Sigmoid colon (tissue), 7 donors: ENCODE results near the gene TMEM138. TPM values are rescaled to one million over a fixed set of nuclear protein-coding genes. Genes with fewer than 3 reads are reported as not detected.
"Not testable (repeated sequence)": the region's sequence is repeated elsewhere in the genome, so short reads cannot be mapped to it uniquely, and the experiment has no call there.

Source experiments
- DNase-seq: peaks from one replicate; pipeline ENCODE4 v3.0.0-alpha.2; 2019
- H3K27ac ChIP-seq, 4 donors: fragments of 200-600 bp; sonication (generic); one replicate each; pipeline ENCODE4 v1.5.1; 2016 to 2019; ENCODE audit warnings: mild to moderate bottlenecking in 1 of 4
- H3K27me3 ChIP-seq, 3 donors: fragments of 200-600 bp; sonication (generic); one replicate each; pipeline ENCODE4 v1.5.1; 2019; ENCODE audit warnings: mild to moderate bottlenecking in 1 of 3
- H3K36me3 ChIP-seq, 4 donors: fragments of 200-600 bp; sonication (generic); one replicate each; pipeline ENCODE4 v1.5.1; 2016 to 2019
- H3K4me1 ChIP-seq, 4 donors: fragments of 200-600 bp; sonication (generic); one replicate each; pipeline ENCODE4 v1.5.1; 2017 to 2019
- H3K4me3 ChIP-seq, 4 donors: fragments of 200-600 bp; sonication (generic); one replicate each; pipeline ENCODE4 v1.5.1; 2017 to 2019; ENCODE audit warnings: mild to moderate bottlenecking in 2 of 4, moderate library complexity in 1 of 4
- H3K9me3 ChIP-seq, 4 donors: fragments of 200-600 bp in 3 of 4; sonication (generic) in 3 of 4; one replicate each; pipeline versions ENCODE4 v1.5.1 to v1.6.1; 2013 to 2019
- EP300 ChIP-seq, 4 donors: sonication (generic); formaldehyde crosslinking; IDR thresholded peaks; one replicate each; pipeline ENCODE4 v1.6.1; 2017; ENCODE audit warnings: antibody characterized with exemption in 4 of 4
- POLR2A ChIP-seq, 2 donors: fragments of 450-650 bp; IDR thresholded peaks; one replicate each; pipeline ENCODE4 v1.6.1; 2016; ENCODE audit warnings: antibody characterized with exemption in 2 of 2, mild to moderate bottlenecking in 2 of 2, moderate library complexity in 2 of 2
- POLR2AphosphoS5 ChIP-seq, 4 donors: sonication (generic); formaldehyde crosslinking; IDR thresholded peaks; one replicate each; pipeline ENCODE4 v1.6.1; 2017; ENCODE audit warnings: antibody characterized with exemption in 4 of 4
- WGBS, 2 donors: extraction: QIAGEN DNeasy Blood & Tissue Kit; methylation state at CpG; one replicate each; pipeline ENCODE4 v1.1.7; 2013; 5-methylcytosine and 5-hydroxymethylcytosine counted together
- intact Hi-C: fragments of 100-400 bp; cut with DNase I; formaldehyde crosslinking; loops from one replicate; pipeline ENCODE4 v1.15.1; 2023
- polyA plus RNA-seq, 3 donors: library from polyadenylated mRNA; stranded (reverse); fragments of 200-250 nt; gene quantifications; one replicate each; pipeline ENCODE4 v1.2.3, GENCODE V29; 2013
- total RNA-seq, 4 donors: library from RNA; depleted of rRNA; stranded (reverse); fragments of >200 nt; gene quantifications; one replicate each; pipeline ENCODE4 v1.1.0, GENCODE V29; 2016
- TF ChIP-seq, protein P1 (sequence below), 4 experiments: fragments of 450-650 bp in 3 of 4; fragments of 200-600 bp in 1 of 4; IDR thresholded peaks; one replicate each; pipeline ENCODE4 v1.5.1; 2016 to 2019; ENCODE audit warnings: antibody characterized with exemption in 4 of 4, mild to moderate bottlenecking in 3 of 4, moderate library complexity in 2 of 4
- donor health status: healthy with polysubstance abuse.
- donor health status: Bipolar disorder and iron deficiency.
- donor health status: healthy.

TMEM138 gene
- total and polyA plus RNA-seq, 7 donors: 12.6 to 39.9 (median 19.4) TPM

DNA sequence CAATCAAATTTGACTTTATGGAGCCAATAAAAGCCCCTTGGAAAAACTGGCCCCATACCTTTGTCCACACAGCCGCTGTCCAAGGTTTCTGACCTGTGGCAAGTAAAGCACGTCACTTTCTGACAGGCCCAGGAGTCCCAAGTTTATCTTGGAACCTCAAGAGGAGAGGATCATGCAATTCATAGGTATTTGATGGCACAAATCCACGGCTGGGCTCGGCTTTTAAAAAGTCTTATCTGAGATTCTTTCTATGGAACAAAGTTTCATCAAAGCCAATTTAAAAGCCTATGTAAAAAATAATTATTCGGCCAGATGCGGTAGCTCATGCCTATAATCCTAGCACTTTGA lies 13.6 kb downstream of the TMEM138 start:
- Histone ChIP-seq H3K4me3 (no peak overlapping the region), H3K4me1 (no peaks in the 10 kb centered on the region), H3K27ac (no peak overlapping the region), H3K36me3 (peaks cover 0 to 24% (median 0%) of the 10 kb centered on the region in 4 donors), H3K9me3 (no peaks in the 10 kb centered on the region), H3K27me3 (no peaks in the 10 kb centered on the region)
- TF ChIP-seq, protein P1, sequence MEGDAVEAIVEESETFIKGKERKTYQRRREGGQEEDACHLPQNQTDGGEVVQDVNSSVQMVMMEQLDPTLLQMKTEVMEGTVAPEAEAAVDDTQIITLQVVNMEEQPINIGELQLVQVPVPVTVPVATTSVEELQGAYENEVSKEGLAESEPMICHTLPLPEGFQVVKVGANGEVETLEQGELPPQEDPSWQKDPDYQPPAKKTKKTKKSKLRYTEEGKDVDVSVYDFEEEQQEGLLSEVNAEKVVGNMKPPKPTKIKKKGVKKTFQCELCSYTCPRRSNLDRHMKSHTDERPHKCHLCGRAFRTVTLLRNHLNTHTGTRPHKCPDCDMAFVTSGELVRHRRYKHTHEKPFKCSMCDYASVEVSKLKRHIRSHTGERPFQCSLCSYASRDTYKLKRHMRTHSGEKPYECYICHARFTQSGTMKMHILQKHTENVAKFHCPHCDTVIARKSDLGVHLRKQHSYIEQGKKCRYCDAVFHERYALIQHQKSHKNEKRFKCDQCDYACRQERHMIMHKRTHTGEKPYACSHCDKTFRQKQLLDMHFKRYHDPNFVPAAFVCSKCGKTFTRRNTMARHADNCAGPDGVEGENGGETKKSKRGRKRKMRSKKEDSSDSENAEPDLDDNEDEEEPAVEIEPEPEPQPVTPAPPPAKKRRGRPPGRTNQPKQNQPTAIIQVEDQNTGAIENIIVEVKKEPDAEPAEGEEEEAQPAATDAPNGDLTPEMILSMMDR (IDR thresholded peaks at IDR 0.05): no peak
- TF ChIP-seq EP300 (IDR thresholded peaks at IDR 0.05): no peak
- TF ChIP-seq POLR2A (IDR thresholded peaks at IDR 0.05): no peak
- no peak for TF ChIP-seq POLR2AphosphoS5 (IDR thresholded peaks at IDR 0.05)
- intact Hi-C loops: no loop called here
- DNase-seq: no peak
- 55 to 84% methylated on average over 6 of the region's 6 CpGs for WGBS, 2 donors

DNA sequence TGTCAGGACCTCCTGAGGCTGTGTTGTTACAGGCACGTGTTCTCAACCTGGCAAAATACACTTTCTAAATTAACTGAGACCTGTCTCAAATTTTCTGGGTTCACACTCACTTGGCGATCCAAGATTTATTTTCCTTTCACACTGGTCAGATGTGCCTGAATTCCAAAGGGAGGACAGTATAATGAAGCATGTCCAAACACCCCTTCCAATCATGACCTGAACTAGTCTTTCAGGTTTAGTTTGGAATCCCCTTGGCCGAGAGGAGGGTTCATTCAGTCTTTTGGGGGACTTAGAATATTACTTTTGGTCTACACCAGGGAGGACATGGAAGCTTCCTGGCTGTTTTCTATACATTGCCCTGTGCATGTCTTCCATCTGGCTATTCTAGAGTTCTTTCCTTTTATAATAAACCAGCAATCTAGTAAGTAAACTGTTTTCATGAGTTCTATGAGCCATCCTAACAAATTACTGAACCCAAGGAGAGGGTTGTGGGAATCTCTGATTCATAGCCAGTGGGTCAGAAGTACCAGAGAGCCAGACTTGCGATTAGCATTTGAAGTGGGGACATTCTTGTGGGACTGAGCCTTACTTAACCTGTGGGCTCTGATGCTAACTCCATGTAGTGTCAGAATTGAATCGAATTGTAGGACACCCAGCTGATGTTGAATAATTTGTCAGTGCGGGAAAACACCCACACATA lies 15.4 kb downstream of the TMEM138 start:
- WGBS, 2 donors: 94 to 96% methylated on average over 6 of the region's 6 CpGs
- intact Hi-C loops: no loop called here
- no peaks in the 10 kb centered on the region for H3K27me3 ChIP-seq
- no peaks in the 10 kb centered on the region for H3K4me1 ChIP-seq
- no peak overlapping the region for H3K27ac ChIP-seq
- no peak overlapping the region for H3K4me3 ChIP-seq
- H3K9me3 ChIP-seq: no peaks in the 10 kb centered on the region
- peaks cover 0 to 17% (median 0%) of the 10 kb centered on the region in 4 donors for H3K36me3 ChIP-seq
- TF ChIP-seq EP300 (IDR thresholded peaks at IDR 0.05): no peak
- no peak for TF ChIP-seq POLR2A (IDR thresholded peaks at IDR 0.05)
- TF ChIP-seq, protein P1 (IDR thresholded peaks at IDR 0.05): no peak
- no peak for TF ChIP-seq POLR2AphosphoS5 (IDR thresholded peaks at IDR 0.05)
- DNase-seq: no peak

DNA sequence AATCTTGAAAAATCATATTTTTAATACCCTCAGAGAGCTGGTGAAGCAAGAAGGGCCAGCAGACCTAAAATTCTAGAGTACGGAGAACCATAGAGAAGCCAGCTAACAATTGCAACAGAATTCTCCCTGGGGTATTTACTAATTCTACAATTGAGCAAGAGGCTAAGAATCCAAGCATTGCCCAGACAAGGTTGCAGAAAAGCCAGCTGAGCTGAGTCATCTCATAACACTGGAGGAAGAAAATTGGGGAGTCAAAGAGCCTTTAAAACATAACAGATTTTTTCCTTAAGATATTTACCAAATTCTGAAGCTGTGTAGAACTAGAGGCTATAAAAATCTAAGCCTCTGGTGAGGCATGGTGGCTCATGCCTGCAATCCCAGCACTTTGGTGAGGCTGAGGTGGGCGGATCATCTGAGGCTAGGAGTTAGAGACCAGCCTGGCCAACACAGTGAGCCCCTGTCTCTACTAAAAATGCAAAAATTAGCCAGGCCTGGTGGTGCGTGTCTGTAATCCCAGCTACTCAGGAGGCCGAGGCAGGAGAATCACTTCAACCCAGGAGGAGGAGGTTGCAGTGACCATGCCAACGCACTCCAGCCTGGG lies 16.6 kb downstream of the TMEM138 start:
- TF ChIP-seq POLR2A (IDR thresholded peaks at IDR 0.05) (no peak), POLR2AphosphoS5 (IDR thresholded peaks at IDR 0.05) (peak in 3 of 4 donors; percentile 34 to 61 (median 41))
- WGBS, 2 donors: 91 to 93% methylated on average over 5 of the region's 5 CpGs
- H3K27me3 ChIP-seq: no peaks in the 10 kb centered on the region
- H3K27ac ChIP-seq: peak overlapping the region; percentile 5 to 69 (median 47)
- H3K36me3 ChIP-seq: peaks cover 0 to 17% (median 0%) of the 10 kb centered on the region in 4 donors
- intact Hi-C loops: no loop called here
- H3K4me3 ChIP-seq: no peak overlapping the region
- H3K9me3 ChIP-seq: no peaks in the 10 kb centered on the region
- peak; percentile 81 for DNase-seq
- H3K4me1 ChIP-seq: no peaks in the 10 kb centered on the region

DNA sequence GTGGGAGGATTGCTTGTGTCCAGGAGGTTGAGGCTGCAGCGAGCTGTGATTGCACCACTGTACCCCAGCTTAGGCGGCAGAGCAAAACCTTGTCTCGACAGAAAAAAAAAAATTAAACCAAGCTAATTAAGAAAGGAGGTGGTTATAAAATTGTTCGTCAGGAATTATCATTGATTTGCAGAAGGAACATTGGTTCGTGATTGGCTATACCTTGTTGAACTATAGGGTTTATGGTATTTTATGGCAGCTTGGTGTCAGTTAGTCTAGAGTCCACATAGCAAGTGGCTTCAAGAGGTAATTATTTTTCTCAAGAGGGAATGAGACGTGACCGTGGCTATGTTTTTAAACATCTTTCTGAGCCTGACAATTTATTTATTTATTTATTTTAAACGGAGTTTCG lies 18.7 kb downstream of the TMEM138 start:
- Histone ChIP-seq H3K27me3 (no peaks in the 10 kb centered on the region), H3K27ac (no peak overlapping the region), H3K4me1 (peaks cover 0 to 6% (median 3%) of the 10 kb centered on the region in 4 donors), H3K9me3 (no peaks in the 10 kb centered on the region), H3K36me3 (peaks cover 0 to 4% (median 0%) of the 10 kb centered on the region in 4 donors), H3K4me3 (no peak overlapping the region)
- 26 to 79% methylated on average over 9 of the region's 9 CpGs for WGBS, 2 donors
- no peak for DNase-seq
- intact Hi-C loops: no loop called here
- TF ChIP-seq, protein P1 (IDR thresholded peaks at IDR 0.05): no peak
- no peak for TF ChIP-seq POLR2A (IDR thresholded peaks at IDR 0.05)

DNA sequence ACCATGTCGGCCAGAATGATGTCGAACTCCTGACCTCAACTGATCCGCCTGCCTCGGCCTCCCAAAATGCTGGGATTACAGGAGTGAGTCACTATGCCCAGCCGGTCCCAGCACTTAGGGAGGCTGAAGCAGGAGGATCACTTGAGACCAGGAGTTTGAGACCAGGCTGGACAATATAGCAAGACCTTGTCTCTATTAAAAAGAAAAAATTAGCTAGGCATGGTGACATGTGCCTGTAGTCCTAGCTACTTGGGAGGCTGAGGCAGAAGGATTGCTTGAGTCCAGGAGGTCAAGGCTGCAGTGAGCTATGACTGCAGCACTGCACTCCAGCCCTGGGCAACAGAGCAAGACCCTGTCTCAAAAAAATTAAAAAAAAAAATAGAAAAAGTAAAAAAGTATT lies 21.7 kb downstream of the TMEM138 start:
- intact Hi-C loops, H3K36me3 ChIP-seq, H3K27me3 ChIP-seq, H3K4me3 ChIP-seq, H3K4me1 ChIP-seq, H3K9me3 ChIP-seq, DNase-seq, H3K27ac ChIP-seq: not testable (repeated sequence)
- 96% methylated on average over 5 of the region's 5 CpGs for WGBS, 2 donors
